SU-DHL-6 (cell line): ENCODE measurements around the gene TMEM92.

Source experiments
- H2AFZ ChIP-seq: fragments of 200-600 bp; sonication (generic); 2 replicates; pipeline ENCODE4 v1.6.1; 2014; ENCODE audit warnings: low read depth, mild to moderate bottlenecking, moderate library complexity, mixed read lengths, antibody characterized with exemption, low read length; ENCODE audit not compliant: severe bottlenecking
- H3F3A ChIP-seq: fragments of 200-600 bp; shearing (Covaris generic); 2 replicates; pipeline ENCODE4 v1.6.0; 2016; ENCODE audit warnings: antibody characterized with exemption, mild to moderate bottlenecking; ENCODE audit not compliant: insufficient read depth
- H3K27ac ChIP-seq: fragments of 200-600 bp; sonication (generic); 2 replicates; pipeline ENCODE4 v1.5.1; 2016; ENCODE audit warnings: low read depth, mild to moderate bottlenecking, low read length, moderate library complexity, mixed read lengths
- H3K27me3 ChIP-seq: fragments of 200-600 bp; sonication (generic), shearing (Covaris generic); 2 replicates; pipeline ENCODE4 v1.6.0; 2014; ENCODE audit warnings: mild to moderate bottlenecking, low read length
- H3K36me3 ChIP-seq: fragments of 200-600 bp; sonication (generic); 2 replicates; pipeline ENCODE4 v1.6.1; 2014; ENCODE audit warnings: mild to moderate bottlenecking, low read length, mixed read lengths
- H3K4me2 ChIP-seq: fragments of 300-600, 200-600 bp; shearing (Covaris generic), sonication (generic); 2 replicates; pipeline ENCODE4 v1.6.0; 2014; ENCODE audit warnings: low read length, low read depth, mild to moderate bottlenecking; ENCODE audit not compliant: poor library complexity, severe bottlenecking
- H3K4me3 ChIP-seq: fragments of 200-600 bp; sonication (generic); 2 replicates; pipeline ENCODE4 v1.5.1; 2014; ENCODE audit warnings: antibody characterized with exemption, low read length, mild to moderate bottlenecking, mixed read lengths; ENCODE audit not compliant: insufficient read depth, poor library complexity, severe bottlenecking
- H3K79me2 ChIP-seq: fragments of 200-600 bp; sonication (generic); 2 replicates; pipeline ENCODE4 v1.6.1; 2014; ENCODE audit warnings: mild to moderate bottlenecking, low read length, moderate library complexity; ENCODE audit not compliant: insufficient read depth
- H3K9ac ChIP-seq: fragments of 200-600 bp; sonication (generic); 2 replicates; pipeline ENCODE4 v1.7.0; 2014; ENCODE audit warnings: mild to moderate bottlenecking, low read length
- H3K9me2 ChIP-seq: fragments of 200-600 bp; sonication (generic); replicated peaks from 2 replicates; pipeline ENCODE4 v1.6.1; 2014; ENCODE audit warnings: low read length; ENCODE audit not compliant: insufficient read depth
- H3K9me3 ChIP-seq: fragments of 200-600 bp; sonication (generic); 2 replicates; pipeline ENCODE4 v1.6.1; 2014; ENCODE audit warnings: low read length, mixed read lengths; ENCODE audit not compliant: insufficient read depth
- H4K20me1 ChIP-seq: fragments of 200-600 bp; sonication (generic); 2 replicates; pipeline ENCODE4 v1.6.1; 2014; ENCODE audit warnings: low read depth, mild to moderate bottlenecking, antibody characterized with exemption, low read length, moderate library complexity, mixed read lengths
- EZH2phosphoT487 ChIP-seq: fragments of 200-600 bp; sonication (generic), shearing (Covaris generic); conservative IDR thresholded peaks from 2 replicates; pipeline ENCODE4 v1.6.1; 2018; ENCODE audit warnings: mild to moderate bottlenecking, antibody characterized with exemption, low read length, moderate library complexity, mixed read lengths
- TF ChIP-seq, protein P1 (sequence below): fragments of 200-600 bp; sonication (generic); IDR thresholded peaks from one replicate; pipeline ENCODE4 v1.5.1; 2017; ENCODE audit warnings: antibody characterized with exemption, mild to moderate bottlenecking, low read length, moderate library complexity; ENCODE audit not compliant: insufficient read depth, poor library complexity, severe bottlenecking

The TMEM92 gene

DNA sequence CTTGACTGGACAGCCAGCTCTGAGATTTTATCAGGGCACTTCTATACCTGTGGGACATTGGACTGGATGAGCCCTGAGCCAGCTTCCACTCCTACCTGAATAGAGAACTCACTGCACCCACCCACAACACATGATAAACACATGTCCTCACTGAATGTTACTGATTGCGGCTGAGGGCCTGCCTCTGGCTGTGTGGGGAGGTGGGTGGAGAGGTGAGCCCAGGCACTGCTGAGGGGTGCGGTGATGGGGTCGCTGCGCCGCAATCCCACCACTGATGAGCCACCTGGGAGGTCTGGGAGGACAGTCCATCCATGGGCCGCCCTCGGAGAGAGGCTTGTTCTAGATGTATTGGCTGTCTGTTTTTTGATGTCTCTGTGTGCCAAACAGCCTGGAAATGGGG lies 5.4 kb downstream of the TMEM92 start:
- H3K4me2 ChIP-seq = no peak overlapping the region
- H4K20me1 ChIP-seq = no peaks in the 10 kb centered on the region
- no peaks in the 10 kb centered on the region for H3K9me2 ChIP-seq
- no peaks in the 10 kb centered on the region for H3F3A ChIP-seq
- H2AFZ ChIP-seq = no peak overlapping the region
- H3K9ac ChIP-seq = no peak overlapping the region
- H3K9me3 ChIP-seq = no peaks in the 10 kb centered on the region
- no peaks in the 10 kb centered on the region for H3K27me3 ChIP-seq
- TF ChIP-seq EZH2phosphoT487 = no peak
- TF ChIP-seq, protein P1, sequence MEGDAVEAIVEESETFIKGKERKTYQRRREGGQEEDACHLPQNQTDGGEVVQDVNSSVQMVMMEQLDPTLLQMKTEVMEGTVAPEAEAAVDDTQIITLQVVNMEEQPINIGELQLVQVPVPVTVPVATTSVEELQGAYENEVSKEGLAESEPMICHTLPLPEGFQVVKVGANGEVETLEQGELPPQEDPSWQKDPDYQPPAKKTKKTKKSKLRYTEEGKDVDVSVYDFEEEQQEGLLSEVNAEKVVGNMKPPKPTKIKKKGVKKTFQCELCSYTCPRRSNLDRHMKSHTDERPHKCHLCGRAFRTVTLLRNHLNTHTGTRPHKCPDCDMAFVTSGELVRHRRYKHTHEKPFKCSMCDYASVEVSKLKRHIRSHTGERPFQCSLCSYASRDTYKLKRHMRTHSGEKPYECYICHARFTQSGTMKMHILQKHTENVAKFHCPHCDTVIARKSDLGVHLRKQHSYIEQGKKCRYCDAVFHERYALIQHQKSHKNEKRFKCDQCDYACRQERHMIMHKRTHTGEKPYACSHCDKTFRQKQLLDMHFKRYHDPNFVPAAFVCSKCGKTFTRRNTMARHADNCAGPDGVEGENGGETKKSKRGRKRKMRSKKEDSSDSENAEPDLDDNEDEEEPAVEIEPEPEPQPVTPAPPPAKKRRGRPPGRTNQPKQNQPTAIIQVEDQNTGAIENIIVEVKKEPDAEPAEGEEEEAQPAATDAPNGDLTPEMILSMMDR = no peak
- H3K79me2 ChIP-seq = no peaks in the 10 kb centered on the region
- H3K36me3 ChIP-seq = no peaks in the 10 kb centered on the region
- no peak overlapping the region for H3K27ac ChIP-seq
- H3K4me3 ChIP-seq = no peak overlapping the region

DNA sequence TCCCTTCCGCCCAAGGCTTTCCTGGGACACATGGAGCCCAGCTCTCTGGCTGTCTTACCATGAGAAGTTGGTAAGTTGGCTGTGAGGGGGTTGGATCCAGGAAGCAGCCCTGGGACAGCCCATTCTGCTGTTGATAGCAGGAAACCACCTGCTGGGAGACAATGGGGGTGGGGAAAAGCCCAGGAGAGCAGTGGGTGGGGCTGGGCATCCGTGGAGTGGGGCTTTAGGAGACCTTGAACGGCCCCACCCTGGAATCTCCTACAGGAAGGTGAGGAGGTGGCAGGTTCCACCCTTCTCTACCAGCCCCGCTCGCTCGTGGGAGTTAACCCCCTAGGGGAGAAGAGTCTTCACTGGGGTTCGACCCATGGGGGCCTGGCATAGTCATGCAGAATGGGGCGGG lies 5.8 kb downstream of the TMEM92 start:
- Histone ChIP-seq H3K4me3 (no peak overlapping the region), H4K20me1 (no peaks in the 10 kb centered on the region), H3F3A (no peaks in the 10 kb centered on the region), H3K27ac (no peak overlapping the region), H3K4me2 (no peak overlapping the region), H3K36me3 (no peaks in the 10 kb centered on the region), H2AFZ (no peak overlapping the region), H3K79me2 (no peaks in the 10 kb centered on the region), H3K9me2 (no peaks in the 10 kb centered on the region), H3K9ac (no peak overlapping the region), H3K27me3 (no peaks in the 10 kb centered on the region), H3K9me3 (no peaks in the 10 kb centered on the region)
- TF ChIP-seq, protein P1 = no peak
- no peak for TF ChIP-seq EZH2phosphoT487

DNA sequence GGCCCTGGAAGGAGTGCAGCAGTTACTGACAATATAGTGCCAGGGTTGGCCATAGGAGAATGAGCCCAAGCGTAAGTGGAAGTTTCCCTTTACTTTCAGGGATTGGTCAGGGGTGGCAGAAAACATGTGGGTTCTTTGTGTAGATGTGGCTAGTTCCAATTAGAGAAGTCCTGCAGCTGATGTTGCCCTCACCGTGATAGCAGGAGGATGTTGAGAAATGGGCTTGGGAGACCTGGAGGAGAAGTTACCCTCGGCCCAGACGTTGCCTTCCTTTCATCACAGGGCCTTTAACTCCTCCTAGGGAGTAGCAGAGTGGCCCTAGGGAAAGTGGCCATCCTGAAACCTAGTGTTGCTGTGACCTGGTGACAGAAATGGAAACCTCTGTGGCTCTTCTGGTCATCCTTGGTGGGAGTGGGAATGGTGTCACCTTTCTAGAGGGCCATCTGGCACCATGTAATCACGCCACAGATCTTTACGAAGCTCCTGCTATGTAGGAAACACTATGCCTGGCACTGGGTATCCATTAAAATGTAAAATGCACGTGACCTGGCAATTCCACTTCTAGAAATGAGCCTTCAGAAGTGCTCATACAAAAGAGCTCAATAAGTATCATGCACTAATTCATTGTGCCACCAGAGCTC lies 6.7 kb downstream of the TMEM92 start:
- Histone ChIP-seq H3K9ac (no peak overlapping the region), H3F3A (no peaks in the 10 kb centered on the region), H3K27ac (no peak overlapping the region), H3K4me3 (no peak overlapping the region), H4K20me1 (no peaks in the 10 kb centered on the region), H3K9me2 (no peaks in the 10 kb centered on the region), H3K79me2 (no peaks in the 10 kb centered on the region), H3K9me3 (no peaks in the 10 kb centered on the region), H3K4me2 (no peak overlapping the region), H2AFZ (no peak overlapping the region), H3K27me3 (no peaks in the 10 kb centered on the region), H3K36me3 (no peaks in the 10 kb centered on the region)
- no peak for TF ChIP-seq EZH2phosphoT487
- TF ChIP-seq, protein P1 = no peak
